ENCODE data around the gene EYS.
A peak's percentile ranks its signal among the peaks of the same experiment; 100 is the strongest.
"Not testable (repeated sequence)": the region's sequence is repeated elsewhere in the genome, so short reads cannot be mapped to it uniquely, and the experiment has no call there.

EYS gene

DNA sequence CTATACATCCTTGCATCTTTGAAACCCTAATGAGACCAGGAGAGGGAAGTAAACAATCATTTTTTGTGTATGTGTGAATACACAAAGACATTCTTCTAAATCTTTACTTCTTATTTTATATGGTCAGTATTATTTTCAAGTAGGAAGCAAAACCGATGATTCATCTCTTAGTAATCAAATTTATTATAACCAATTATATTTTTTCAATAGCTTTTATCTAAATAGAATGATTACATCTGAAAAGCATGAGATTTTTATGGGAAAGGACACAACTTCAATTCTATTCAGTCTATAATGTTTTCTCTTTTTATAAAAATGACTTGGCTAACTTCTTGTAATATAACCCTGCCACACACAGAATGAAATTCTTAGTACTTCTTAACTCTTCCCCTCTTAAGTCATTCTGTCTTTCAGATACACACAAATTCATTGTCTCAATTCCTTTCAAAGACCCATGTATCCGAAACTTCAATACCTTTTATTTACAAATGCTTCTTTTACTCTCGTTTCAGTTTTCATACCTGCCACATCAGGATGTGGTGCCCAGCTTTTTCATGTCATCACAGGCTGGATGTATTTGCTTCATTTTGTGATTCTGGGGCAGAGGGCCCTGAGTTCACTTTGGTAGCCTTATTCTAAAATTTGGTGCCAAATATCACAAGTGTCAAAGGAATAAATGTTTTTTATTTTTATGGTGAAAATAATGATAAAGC, 1844.4 kb downstream of the EYS start:
- DNase-seq, result no peak

DNA sequence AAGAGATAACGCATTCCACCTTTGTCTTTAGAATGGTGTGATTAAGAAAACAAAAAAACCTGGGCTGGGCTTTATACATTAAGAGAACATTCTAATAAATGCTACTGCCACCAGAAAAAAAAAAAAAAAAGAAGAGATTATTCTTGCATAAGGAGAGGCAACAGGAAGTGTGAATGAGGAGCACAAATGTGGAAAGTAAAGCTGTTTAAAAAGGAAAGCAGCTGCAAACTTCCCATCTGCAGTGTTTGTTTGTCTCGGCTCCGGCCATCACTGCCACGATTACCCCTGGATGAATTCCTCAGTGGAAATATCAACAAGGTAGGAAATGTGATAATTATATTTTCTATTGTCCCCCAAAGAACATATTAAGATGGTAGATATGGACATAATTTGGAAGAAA, 1847.5 kb downstream of the EYS start:
- DNase-seq, result peak; percentile 1 to 16

DNA sequence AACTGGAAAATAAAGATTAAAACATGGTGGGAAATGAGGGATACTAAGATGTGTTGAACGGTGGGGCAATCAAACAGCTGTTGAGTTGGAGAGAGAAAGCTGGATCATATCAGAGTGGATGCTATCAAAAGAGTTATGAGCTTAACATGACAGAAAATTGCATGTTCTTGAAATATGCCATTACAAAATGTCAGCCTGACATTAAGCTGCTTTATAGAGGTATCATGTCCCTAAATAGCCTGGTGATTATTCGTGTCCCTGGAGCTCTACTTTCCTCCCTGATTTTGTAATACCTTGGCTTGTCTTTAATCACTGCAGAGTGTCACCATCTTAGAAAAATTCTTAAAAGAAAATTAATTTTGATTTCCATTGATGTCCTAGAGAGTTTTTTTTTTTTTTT, 1848.3 kb downstream of the EYS start:
- no peak for DNase-seq

DNA sequence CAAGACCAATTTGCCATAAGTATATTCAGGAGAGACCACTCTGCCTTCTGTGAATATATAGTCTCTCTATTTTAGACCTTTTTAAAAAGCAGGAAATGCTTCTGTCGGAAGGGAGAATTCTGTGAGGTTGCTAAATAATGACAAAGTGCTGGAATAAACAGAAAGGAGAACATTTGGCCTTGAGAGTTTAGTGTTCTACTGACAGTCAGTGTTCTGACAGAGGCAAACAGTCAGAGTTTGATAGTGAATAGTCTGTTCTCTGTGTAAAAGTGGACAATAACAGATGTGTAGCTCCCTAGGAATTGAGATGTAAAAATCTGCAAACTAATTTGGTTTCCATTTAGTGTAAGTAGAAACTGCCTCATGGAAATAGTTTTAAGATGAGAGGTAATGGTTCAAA, 1850.8 kb downstream of the EYS start:
- DNase-seq, result no peak

DNA sequence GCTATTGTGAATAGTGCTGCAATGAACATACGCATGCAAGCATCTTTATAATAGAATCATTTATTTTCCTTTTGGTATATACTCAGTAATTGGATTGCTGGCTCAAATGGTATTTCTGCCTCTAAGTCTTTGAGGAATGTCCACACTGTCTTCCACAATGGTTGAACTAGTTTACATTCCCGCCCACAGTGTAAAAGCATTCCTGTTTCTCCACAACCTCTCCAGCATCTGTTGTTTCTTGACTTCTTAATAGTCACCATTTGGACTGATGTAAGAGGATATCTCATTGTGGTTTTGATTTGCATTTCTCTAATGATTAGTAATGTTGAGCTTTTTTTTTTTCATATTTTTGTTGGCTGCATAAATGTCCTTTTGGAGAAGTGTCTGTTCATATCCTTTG, 1862.7 kb downstream of the EYS start:
- no peak for DNase-seq

DNA sequence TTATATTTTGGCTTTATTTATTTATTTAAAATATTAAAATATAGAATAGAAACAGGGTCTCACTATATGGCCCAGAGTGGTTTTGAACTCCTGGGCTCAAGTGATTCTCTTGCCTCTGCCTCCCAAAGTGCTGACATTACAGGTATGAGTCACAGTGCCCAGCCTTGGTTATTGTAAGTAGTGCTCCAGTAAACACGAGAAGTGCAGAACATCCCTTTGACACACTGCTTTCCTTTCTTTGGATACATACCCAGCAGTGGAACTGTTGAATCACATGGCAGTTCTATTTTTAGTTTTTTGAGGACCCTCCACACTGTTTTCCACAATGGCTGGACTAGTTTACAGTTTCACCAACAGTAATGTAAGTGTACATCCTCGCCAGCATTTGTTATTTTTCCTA, 1867.5 kb downstream of the EYS start:
- DNase-seq, result no peak

DNA sequence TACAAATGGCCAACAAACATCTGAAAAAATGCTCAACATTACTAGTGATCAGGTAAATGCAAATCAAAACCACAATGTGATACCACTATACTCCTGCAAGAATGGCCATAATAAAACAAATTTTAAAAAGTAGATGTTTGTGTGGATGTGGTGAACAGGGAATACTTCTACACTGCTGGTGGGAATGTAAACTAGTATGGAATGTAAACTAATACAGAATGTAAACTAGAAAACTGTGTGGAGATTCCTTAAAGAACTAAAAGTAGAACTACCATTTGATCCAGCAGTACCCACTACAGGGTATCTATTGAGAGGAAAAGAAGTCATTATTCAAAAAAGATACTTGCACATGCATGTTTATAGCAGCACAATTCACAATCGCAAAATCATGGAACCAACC, 1878.3 kb downstream of the EYS start:
- not testable (repeated sequence) for DNase-seq

DNA sequence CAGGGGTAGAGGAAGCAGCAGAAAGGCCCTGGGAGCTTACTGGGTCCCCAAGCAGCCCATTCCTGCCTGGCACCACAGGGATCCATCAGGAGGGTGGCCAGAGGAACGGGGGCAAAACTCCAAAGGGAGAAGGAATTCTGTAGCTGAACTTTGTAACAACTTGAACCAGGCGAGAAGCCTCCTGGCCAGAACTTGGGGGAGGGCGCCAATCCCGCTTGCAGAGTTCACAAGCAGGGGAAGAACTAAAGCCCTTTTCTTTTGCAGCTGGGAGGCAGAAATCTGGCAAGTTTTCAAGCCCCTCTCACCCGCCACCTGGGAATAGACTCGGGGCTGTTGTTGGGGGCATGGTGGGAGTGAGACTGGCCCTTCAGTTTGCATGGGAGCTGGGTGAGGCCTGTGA, 1882.3 kb downstream of the EYS start:
- no peak for DNase-seq

DNA sequence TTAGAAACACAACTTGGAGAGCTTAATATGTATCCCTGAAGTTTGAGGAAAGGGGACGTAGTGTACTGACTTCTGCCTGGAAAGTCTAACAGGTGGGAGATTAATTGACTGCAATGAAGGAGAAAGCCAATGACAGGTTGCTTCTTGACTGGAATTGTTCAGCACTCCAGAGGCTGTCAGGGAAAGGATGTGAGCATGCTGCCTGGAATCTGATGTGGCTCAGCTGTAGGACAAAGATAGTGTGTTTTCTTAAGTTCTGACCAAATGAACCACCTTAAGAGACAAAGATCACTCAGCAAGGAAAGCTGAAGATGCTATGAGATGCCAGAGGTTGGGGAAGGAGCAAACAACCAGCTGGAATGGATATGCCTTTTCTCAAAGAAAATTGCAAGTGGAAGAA, 1885.6 kb downstream of the EYS start:
- DNase-seq, result no peak

DNA sequence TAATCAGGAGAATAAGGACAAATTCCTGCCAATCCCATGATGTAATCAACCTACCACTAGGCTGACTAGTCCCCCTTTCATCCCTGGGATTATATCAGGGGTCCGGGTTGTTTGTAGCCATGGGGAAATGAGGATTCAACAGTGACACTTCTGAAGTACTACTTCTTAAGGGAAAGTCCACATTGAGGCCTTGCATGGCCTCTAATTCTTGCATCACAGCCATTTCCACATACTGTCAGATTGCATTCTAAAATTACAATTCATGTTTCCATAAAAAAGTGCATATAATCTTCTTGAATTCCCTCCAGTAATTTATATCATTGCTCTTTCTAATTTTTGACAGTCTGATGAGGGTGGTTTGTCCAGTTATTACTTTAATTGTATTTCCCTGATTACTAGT, 1887.2 kb downstream of the EYS start:
- DNase-seq, result peak; percentile 62 to 84

DNA sequence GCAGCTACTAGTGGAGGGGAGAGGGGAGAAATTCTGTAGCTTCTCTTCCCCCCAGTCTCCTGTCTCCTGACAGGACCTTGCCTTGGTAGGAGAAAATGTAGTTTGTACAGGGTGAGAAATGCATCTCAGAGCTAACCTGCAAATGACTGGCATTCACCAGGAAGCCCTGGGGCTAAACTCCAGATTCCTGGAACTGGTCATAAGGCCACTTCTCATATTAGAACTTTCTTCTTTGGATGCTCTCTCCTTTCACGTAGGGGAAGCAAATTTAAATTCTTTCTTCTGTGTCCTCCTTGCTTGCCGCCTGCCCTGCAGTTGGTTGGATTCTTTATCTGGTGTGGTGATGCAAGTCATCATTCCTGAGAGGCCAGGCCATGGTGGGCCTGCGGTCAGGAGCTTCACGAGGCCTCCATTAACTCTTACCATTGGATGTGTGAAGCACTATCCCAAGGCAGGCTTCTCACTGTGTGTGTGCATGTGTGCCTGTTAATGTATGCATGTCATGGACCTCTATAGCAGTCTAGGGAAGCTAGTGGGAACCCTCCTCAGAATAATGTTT, 1889.5 kb downstream of the EYS start:
- DNase-seq, result no peak

DNA sequence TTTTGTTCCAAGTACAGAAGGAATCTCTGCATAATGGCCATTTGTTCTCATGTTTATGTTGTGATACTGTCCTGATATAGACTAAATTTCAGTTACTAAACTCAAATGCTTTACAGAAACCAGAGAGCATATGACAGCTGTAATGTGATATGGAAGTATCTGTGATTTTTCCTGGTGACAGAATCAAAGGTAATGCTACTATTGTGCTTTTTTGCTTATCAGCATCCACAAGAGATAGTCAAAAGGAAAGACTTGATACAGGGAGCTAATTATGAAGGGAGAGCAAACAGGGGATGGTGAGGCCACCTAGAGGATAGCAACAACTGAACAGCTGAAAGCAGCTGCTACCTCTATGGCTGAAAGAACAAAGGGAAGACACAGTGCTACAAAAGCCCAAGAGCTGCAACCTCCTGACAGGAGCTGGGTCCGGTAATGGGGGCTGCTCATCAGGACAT, 1890.0 kb downstream of the EYS start:
- no peak for DNase-seq

DNA sequence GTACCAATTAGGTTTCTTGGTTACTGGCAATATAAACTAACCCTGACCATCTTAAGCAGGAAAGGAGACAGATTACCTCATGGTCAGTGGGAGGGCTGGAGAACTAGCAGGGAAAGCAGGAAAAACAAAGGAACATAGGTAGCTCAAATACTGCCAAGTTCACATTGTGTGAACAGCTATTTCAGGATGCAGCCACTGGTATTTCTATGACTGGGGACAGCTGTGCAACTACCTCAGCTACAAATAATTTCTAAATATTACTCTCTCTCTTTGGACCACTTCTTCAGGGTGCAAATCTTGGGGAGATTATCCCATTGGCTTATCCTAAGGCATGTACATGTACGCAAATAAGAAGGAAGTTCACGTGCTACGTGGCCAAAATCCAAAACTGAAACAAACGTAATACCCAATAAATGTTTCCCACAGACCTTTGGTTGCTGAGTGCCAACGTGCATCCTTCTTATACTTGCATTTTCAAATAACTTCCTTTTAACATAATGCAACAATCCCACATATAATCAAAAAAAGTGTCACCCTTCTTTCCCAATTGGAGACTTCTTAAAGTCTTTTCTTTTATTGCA, 1890.5 kb downstream of the EYS start:
- peak in 1 of 2 donors; percentile 9 for DNase-seq

DNA sequence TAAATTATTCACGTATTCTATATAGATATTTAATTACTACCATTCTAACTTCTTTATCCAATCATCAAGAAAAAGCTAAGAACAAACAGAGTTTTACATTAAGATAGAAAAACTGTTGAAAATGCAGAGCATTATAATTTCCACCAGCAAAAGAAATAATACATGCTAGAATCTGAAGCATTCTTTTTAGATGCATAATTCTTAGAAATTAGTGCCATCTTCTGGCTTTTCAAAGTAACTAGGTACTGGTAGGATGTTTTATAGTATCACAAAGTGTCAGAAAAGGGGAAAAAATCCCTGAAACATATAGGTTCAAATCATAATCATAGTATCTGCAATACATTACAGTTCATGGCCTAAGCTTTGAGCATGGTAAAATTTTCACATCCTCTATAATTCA, 1892.6 kb downstream of the EYS start:
- DNase-seq, result no peak

DNA sequence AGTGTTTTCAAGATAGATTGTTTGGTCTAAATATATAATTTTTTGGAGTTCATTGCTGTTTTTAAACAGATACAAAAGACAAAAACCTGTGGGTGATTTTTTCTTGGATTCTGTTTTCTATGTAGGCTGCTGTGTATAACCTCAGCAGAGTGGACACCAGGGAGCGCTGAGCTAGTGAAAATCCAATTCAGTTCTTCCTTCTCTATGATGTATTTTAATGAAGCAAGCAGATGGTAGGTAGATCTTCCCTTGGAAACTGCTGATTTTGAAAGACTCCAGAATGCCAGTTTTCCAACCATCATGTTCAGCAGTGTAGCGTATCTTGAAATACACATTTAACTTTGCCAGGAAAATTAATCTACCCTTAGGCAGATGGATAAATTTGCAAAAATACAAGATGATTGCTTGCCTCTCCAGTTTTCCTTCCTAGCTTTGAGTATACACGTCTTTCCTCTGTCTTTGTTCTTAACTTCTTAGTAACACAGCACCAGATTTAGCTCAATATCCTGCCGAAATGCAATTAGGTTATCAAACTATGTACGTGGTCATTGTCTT, 1893.4 kb downstream of the EYS start:
- DNase-seq, result no peak

DNA sequence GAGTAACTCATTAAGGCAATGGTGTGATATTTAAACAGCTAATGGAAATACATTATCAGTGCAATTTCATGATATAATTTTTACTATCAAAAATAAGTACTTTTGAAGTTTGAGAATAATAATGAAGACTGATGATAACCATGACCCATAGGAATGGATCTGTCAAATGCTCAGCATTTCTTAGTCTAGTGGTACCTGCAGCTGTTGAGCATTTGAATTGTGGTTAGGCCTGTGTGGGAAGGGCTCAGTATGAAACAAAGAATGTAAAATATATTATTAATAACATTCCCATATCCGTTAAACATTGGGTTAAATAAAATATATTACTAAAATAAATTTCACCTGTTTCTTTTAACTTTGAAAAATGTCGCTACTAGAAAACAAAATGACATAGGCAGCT, 1898.5 kb downstream of the EYS start:
- no peak for DNase-seq

DNA sequence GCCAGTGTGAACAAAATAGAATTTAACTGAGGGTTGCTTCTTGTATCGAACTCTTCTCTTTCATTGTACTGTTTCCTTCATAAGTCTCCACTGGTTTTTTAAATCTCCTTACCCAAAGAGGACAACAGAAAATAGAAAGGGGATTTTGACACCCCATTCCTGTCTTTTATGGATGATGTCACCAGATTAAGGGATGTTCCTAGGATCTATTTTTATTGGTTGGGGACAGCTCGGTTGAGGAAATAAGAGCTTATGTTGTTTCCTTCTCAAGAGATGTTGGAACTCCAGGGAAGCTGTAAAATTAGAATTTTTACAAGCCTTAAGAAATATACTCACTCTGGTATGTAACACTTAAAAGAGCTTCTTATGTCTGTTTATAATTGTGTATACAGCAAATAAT, 1900.0 kb downstream of the EYS start:
- DNase-seq, result peak in 1 of 2 donors; percentile 39

DNA sequence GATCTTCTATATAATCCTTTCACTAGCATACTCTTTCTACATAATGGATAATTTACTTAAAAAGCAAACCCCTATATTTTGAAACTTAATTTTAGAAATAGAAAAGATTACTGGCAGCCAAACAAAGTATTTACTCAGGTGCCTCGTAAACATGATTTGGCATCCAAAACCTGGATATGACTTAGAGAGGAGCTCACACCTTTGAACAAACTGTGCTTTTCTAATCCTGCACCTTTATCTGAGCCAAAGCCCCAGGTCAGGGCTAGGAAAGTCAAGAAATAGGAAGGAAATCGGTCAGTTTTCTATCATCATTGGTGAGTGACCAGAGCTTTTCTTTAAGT, 1900.5 kb downstream of the EYS start:
- DNase-seq, result no peak

DNA sequence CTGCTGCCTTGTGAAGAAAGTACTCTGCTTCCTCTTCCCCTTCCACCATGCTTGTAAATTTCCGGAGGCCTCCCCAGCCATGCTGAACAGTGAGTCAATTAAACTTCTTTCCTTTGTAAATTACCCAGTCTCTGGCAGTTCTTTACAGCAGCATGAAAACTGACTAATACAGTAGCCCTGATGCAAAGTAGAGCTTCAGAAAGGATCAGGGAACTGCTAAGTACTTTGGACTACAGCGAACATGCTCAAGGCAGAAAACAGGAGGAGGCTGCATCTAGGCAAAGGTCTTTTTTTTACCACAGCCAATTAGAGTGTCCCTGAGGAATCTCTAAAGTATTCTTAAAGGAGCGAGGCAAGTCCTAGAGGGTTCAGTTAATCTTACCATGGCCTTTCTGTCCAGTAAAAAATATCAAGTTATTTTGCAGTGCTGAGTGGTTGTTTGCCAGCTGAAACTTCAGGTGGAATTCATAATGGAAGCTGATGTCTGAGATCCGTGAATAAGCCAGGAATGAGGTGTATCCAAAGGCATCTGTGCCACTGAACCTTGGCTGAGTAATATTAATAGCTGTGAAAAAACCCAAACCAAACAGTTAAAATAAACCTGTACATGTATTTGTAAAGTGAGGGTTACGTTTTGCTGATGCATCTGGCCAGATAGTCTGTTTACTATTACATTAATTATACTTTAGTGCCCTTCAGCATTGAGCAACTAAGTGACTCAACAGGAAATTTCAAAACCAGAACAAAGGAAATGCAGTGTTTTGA, 1901.0 kb downstream of the EYS start:
- peak; percentile 77 to 94 for DNase-seq

DNA sequence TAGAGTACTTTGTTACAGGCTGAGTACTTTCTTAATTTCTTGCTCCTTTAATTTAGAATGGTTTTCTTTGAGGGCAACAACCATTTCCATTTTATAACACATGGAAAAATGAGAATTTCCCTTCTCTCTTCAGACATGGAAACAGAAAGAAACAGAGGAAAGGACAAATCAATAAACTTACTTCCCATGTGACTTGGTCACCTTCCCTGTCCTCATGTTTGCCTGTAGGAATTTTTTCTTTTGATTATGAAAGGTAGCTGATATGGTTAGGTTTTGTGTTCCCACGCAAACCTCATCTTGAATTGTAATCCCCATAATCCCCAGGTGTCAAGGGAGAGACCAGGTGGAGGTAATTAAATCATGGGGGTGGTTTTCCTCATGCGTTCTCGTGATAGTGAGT, 1901.7 kb downstream of the EYS start:
- no peak for DNase-seq

DNA sequence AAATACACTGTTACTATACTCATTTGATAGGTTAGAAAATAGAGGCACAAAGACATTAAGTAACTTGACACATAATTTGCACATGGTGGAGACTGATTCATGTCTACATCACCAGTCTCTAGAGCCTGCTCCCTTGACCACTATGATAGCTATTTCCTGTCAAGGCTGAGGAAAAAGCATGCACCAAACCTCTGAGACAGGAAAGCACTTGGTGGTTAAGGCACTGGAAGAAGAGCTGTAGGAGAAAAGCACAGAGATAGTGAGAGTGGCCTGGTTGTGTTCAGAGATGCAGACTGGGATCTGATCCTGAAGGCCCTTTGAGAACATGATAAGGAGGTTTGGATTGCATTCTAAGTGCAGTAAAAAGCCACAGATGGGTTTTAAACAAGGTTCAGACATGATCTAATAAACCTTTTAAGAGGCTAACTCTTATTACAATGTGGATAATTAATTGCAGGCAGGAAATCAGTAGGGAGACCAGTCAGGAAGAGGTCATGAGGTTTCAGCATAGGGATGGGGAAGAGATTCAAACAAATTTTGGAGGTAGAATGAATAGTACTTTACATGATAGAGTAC, 1902.6 kb downstream of the EYS start:
- DNase-seq, result no peak

DNA sequence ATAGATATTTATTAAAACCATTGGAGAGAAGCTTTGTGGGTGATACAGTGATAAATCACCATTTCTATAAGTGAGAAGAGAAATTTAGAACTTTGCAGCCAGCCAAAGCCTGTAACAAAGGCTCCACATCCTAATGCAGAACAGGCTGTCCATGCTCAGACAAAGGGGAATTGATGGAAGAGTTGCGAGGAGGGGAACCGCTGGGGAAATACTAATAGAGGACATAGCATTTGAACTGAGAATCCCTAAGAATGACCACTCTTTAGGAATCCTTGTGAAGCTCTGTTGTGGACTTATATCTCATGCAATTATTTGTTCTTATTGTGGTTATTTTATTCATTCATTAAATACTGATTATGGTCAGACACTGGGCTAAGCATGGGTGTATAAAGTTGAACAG, 1903.7 kb downstream of the EYS start:
- no peak for DNase-seq

DNA sequence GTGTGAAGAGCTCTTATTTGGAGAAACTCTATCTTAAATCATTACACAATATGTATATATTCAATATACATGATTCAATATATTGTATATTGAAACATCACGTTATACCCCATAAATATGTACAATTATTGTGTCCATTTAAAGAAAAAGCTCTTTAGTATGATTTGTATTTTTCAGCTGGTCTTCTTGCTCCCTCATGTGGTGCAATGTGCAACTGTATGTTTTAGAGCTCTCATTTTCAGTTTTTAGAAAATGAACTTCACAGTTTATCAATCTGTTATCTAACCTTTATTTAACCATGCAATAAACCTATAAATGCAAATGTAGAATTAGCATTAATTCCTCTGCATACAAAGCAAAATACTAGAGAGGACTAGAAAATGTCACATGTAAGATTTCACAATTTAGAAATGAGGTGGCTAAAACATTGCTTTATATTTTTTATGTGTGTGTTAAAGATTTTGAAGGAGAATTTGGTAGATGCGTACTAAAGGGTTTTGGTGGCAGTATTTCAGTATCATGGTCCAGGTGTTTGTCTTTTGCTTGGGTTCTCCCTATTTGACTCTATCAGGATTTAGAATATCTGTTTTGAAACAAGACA, 1904.3 kb downstream of the EYS start:
- DNase-seq, result peak in 1 of 2 donors; percentile 69
